Measurements from ENCODE around the gene TENT5C.
A peak's percentile ranks its signal among the peaks of the same experiment; 100 is the strongest.

The TENT5C gene

DNA sequence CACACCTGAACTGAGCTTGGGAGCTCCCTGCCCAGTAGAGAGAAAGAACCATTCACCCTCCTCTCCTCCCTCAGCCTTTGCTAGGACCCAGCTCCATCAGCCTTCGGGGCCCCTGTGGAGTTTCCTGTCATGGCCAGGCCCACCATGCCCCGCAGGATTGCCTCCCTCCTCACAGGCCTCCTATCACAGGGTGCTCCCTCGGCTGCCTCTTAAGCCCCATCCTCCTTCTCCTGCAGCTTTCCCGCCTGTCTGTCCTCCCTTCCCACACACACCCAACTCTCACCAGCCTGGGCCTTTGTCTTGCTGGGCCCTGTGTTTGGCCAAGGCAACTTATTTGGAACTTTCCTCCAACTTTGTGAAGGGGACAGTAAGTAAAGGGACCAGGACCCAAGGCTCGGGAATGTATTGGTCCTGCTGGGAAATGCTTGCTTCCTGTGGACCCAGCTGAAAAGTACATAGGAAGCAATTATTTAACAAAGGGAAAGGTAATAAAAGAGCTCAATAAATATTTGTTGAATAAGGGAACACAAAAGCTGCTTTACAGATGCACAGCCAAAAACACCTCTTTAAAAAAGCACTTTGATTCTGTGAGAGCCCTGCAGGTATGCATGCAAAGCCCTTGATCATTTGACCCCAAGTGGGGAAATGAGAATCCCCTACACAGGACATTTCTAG lies 31.6 kb upstream of the TENT5C start:
- no peak for DNase-seq

DNA sequence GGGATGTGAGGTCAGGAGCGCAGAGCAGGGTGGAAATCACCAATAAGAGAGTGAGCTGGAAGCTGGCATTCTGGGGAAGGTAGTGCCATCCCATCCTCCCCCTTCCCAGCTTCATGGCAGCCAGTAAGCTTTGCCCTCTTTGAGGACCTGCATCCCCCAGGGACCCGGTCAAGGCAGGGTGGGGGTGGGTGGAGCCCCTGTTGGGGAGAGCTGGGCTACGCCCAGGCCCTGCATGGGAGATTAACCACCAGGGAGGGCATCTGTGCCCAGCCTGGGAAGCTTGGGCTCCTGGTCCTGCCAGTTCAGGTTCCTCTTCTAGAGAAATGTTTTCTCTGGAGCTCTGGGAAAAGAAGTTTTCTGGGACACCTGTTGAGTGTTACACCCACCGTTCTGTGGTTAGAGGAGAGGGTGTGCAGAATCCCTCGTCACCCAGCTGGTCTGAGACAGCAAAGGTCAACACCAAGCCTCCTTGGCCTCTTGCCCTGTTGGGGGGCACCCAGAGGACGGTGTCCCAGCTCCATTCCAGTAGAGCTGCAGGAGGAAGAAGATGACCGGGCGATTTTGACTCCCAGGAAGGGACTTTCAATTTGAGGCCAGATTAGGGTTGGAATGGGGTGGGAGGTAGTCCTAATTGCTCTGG lies 30.1 kb upstream of the TENT5C start:
- no peak for DNase-seq

DNA sequence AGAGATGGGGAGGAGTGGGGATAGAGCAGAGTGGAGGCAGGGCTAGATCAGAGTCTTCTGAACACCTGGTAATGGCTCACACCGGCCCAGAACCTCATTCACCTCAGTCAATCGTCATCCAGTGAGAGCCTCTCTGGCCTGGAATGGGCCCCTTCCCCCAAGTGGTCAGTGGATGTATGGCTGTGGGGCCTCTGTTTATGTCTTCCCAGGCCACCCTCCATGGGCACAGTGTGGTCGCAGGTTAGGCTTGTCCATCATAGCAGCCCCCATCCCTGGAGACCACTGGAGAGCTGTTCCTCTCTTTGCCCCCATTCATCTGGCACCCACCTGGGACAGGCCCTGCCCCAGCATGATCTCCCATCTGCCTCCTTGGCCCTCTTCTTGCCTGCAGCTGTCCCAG lies 29.6 kb upstream of the TENT5C start:
- no peak for DNase-seq

- no peak for DNase-seq
Observed at GRCh38 chr1:117577191-117577885, 28.5 kb upstream of the TENT5C start.

GRCh38 chr1:117578466-117578865 lies 27.4 kb upstream of the TENT5C start:
- no peak for DNase-seq

GRCh38 chr1:117579221-117579906 lies 26.5 kb upstream of the TENT5C start:
- no peak for DNase-seq

- no peak for DNase-seq
Observed at GRCh38 chr1:117580436-117580835, 25.4 kb upstream of the TENT5C start.

DNA sequence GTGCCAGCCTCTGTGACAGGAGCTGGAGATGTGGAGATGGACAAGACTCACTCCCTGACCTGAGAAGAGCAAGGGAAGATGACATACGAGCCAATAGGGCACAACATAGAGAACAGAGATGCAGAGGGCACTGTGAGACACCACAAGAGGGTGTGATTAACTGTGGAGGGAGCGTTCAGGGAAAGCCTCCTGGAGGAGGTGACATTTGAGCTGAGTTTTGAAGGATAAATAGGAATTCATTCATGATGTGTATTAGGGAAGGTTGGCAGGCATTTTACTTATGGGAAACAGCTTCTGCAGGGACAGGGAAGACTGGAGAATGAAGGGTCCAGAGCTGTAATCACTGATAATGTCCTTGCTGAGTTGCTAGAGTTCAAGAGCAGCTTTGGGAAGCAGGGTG lies 25.0 kb upstream of the TENT5C start:
- no peak for DNase-seq

DNA sequence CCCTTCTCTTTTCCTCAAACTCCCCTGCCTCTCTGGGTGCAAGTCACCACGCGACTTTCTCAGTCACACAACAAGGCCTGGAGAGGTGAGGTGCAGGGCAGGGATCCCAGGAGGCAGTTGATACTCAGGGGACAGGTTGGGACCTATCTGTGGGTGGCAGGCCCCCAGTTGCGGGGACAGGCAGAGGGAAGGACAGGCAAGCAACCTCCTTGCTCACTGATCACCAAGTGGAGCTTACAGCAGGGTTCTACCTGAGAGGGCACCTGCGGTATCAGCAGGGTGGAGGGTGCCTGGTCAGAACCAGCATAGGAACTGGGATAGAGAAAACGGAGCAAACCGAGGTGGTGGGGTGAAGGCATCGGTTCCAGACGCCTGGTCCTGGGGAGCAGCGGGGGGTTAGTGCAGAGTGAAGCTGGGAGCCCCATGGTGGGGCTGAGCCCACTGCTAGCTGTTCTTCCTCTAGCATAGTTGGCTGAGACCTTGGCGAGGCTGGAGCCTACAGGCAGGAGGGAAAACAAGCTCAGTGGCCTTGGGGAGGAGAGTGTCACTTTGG lies 24.4 kb upstream of the TENT5C start:
- DNase-seq = no peak

- DNase-seq = peak in 1 of 2 donors; percentile 2
Observed at GRCh38 chr1:117582451-117582850, 23.4 kb upstream of the TENT5C start.

GRCh38 chr1:117583247-117583646 lies 22.6 kb upstream of the TENT5C start:
- DNase-seq = no peak

DNA sequence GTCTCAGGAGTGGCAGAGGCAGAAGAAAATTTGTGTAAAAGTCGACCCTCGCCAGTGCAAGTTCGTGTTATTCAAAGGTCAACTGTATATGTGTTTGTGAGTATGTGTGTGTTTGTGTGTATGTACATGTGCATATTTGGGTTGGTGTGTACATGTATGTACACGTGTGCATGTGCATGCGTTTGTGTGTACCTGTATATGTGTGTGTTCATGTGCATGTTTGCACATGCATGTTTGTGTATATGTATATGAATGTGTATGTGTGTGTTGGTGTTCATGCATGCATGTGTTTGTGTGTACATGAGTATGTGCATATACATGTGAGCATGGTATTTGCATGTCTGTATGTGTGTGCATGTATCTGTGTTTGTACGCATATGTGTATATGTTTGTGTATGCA lies 21.7 kb upstream of the TENT5C start:
- DNase-seq = no peak

DNA sequence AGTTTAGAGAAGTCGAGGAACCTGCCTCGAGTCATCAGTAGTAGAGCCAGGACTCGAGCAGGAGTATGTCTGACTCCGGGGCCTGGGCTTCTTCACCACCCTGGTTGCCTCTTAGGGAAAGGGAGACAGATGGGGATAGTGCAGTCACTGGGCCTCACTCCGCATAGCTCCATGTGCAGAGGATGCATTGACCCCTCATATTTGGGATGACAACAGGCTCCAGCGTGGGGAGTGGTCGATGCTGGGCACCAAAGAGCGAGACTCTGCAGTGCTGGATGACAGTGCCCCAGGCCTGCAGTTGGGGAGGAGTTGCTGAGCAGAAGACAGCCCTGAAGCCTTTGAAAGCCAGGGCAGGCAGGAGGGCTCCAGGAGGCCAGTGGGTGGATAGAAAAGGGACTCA lies 20.8 kb upstream of the TENT5C start:
- DNase-seq = no peak

DNA sequence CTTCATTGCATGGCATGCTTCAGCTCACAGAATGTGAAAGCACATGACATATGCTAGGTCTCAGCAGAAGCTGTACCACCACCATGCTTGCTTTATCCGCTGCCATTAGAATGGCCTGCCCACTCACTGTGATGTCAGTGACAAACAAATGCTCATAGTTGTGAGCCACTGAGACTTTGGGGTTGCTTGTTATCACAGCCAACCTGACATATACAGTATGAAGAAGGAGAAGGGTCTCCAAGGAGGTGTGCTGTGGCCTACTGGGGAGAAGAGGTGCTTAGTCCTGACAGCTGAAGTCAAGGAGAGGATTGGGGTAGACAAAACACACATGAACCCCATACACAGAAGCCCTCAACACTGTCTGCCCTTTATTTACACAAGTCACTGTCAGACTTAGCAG lies 19.5 kb upstream of the TENT5C start:
- no peak for DNase-seq

- DNase-seq = no peak
Observed at GRCh38 chr1:117586747-117587498, 18.9 kb upstream of the TENT5C start.

- DNase-seq = no peak
Observed at GRCh38 chr1:117587499-117588356, 18.1 kb upstream of the TENT5C start.

DNA sequence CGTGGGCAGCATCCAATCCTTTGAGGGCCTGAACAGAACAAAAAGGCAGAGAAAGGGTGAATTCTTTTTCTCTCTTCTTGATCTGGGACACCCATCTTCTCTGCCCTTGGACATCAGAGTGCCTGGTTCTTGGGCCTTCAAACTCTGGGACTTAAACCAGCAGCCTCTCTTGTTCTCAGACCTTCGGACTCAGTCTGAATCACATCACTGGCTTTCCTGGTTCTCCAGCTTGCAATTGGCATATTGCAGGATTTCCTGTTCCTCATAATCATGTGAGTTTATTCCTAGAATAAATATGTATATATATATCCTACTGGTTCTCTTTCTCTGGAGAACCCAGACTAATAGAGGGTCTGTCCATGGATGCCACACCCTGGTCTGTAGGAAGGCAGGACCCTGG lies 16.3 kb upstream of the TENT5C start:
- DNase-seq = no peak

GRCh38 chr1:117590273-117590925 lies 15.4 kb upstream of the TENT5C start:
- no peak for DNase-seq

- DNase-seq = no peak
Observed at GRCh38 chr1:117591252-117591651, 14.6 kb upstream of the TENT5C start.

DNA sequence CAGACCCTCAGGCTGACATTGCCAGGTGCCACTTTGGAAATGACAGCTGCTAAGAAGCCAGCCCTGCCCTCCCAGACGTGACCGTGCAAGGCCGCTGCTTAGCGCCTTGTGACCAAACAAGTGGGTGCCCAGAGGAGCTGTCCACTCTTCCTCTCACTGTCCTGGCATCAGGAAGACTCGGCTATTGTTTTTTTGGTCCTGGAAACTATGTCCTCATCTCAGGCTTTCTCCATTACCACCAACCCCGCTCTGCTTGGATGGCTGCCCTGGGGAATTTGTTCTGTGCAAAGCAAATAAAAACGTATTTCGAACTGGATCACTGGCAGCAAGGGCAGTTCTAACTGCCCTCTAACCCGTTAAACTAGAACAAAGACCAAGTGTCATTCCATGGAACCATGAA lies 13.7 kb upstream of the TENT5C start:
- DNase-seq = no peak

Measured in hippocampal formation (tissue), 2 donors.